GM04503 (cell line): ENCODE results near the gene CTR9.

ENCODE experiments used
- DNase-seq: peaks from one replicate; pipeline ENCODE4 v3.0.0-alpha.2; 2012; ENCODE audit warnings: low read depth

The CTR9 gene

DNA sequence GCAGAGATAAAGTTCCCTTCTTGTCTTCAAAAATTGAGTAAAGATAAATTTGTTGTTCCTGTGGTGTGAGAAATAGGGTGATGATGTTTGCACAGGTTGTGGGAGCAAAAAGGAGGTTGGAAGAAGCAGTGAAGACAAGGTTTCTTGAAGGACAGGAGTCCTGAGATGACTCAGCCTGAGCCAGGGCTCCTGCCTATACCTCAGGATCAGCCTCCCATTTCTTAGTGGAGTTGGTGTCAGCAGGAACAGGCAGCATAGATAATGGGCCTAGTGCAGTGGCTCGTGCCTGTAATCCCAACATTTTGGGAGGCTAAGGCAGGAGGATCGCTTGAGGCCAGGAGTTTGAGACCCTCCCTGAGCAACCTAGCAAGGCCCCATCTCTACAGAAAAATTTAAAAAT, 29.0 kb downstream of the CTR9 start:
- no peak for DNase-seq

GRCh38 chr11:10784232-10785145, 33.4 kb downstream of the CTR9 start:
- DNase-seq, result no peak

GRCh38 chr11:10785146-10785474, 34.1 kb downstream of the CTR9 start:
- no peak for DNase-seq

- DNase-seq, result no peak
These were observed 35.4 kb downstream of the CTR9 start for GRCh38 chr11:10786451-10786850.

- DNase-seq, result no peak
These were observed 41.5 kb downstream of the CTR9 start for GRCh38 chr11:10792385-10793068.

- DNase-seq, result no peak
These were observed 42.6 kb downstream of the CTR9 start for GRCh38 chr11:10793470-10794255.

- no peak for DNase-seq
These were observed 45.1 kb downstream of the CTR9 start for GRCh38 chr11:10796191-10796590.

- DNase-seq, result no peak
These were observed 46.0 kb downstream of the CTR9 start for GRCh38 chr11:10797001-10797400.

GRCh38 chr11:10797531-10797930, 46.5 kb downstream of the CTR9 start:
- no peak for DNase-seq

- DNase-seq, result no peak
These were observed 47.4 kb downstream of the CTR9 start for GRCh38 chr11:10798330-10798928.

GRCh38 chr11:10800292-10800691, 49.2 kb downstream of the CTR9 start:
- no peak for DNase-seq

- DNase-seq, result no peak
These were observed 52.6 kb downstream of the CTR9 start for GRCh38 chr11:10803676-10804075.

DNA sequence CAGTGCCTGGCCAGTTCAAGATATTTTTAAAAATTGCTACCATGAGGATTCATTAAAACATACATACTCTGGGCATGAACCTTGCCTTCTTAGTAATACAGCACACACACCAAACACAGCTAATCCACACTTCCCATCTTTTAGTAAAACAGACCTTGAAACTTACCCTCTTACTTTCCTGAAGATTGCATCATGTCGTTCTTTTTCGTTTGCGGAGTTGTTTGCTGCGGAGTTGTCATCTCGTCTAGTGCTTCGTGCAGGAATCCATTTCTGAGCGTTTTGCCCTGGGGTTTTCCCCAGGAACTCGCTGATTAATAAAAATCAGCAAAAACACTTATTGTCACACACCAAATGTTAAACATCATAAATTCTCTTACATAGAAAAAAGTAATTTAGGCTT, 54.7 kb downstream of the CTR9 start:
- no peak for DNase-seq

DNA sequence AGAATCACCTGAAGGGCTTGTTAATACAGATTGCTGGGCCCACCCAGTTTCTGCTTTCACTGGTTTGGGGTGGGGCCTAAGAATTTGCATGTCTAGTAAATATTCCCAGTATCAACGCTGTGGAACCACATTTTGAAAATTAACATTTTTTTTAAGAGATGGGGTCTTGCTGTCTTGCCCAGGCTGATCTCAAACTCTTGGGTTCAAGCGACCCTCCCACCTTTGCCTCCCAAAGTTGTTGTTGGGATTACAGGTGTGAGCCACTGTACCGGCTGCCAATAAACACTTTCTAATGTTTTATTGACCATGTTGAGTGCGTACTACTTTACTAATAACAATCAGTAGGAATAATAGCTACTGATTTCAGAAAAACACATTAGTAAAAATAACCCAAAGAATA, 55.2 kb downstream of the CTR9 start:
- DNase-seq, result no peak

DNA sequence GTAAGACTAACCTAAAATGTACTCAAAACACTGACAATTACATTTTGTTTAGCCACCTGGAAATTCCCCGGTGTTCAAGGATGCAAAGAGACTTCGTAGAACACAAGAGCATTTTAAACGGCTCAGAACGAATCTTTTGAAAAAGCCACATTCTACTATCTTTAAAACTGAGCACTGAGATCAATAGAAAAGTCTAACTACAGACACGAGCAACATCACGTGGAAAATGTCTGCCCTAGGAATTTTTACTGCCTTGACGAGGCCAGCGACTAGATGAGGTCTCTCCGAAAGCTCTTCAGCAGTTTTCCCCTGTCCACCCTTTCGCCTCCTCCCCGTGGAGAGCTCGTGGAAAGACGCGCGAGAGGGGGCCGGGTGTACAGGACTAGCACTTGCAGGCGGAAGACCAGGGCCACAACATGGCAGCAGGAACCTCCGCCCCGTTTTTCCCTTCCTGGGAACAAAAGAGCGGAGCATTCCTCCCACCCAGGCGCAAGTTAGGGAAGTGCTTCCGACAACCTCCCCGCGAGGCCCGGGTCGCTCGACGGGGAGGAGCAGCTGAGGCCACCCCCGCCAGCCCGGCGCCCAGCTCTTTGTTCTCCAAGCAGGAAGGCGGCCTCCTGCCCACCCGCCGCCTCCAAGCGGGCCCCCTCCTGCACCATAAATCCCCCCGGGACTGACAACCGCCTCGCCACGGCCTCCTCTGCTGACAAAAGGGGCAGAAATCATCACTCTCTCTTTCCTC, 56.6 kb downstream of the CTR9 start:
- peak; percentile 21 for DNase-seq

DNA sequence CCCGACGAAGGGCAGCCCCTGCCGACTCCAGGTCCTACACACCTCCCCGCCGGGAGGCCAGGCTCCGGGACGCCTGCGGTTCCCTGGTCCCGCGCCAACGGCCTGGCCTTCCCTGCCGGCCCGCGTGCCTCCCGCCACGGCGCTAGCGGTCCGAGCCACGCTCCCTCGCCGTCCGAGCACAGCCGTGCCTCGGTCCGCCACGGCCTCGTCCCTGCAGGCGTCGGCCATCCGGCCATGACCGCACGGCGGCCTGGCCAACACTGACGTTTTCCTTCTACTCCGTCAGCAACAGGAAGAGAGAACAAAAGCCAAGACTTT, 57.1 kb downstream of the CTR9 start:
- DNase-seq, result no peak

GRCh38 chr11:10808553-10809372, 57.7 kb downstream of the CTR9 start, which contains the start of gene EIF4G2:
TSS of gene EIF4G2 (minus strand) at chr11:10808926.
- peak; percentile 93 for DNase-seq

DNA sequence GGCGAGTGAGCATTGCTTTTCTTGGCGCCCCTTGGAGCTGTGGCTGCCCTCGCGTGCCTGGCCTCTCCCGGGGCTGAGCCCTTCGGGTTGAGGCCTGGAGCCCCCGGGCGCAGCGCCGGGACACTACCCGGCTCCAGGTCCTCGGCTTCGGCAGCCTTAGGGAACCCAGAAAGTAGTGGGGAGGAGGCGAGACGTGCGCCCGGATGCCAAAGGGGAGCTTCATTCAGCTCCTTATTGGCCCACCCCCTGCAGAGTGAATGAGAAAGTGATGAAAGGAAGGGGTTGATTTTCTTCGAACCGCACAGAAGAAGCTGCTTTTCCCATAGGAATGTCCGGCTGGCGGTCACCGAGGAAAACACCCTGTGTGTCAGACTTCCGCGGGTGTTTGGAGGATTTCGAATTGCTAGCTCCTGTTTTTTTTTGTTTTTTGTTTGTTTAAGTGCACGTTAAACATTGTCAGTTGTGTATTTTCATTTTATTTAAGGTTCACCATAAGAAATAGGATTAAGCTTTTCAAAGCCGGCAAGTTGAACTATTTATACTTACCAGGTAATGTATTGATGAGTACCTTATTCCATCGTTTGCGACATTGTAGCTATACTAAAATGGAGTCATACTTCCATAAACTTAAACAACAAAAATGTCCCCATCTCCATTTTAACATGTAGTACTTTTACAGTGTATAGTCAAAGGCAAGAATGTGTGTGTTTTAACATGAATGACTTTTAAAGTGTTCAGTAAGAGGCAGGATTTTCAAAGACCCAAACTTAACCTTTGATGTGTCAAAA, 58.5 kb downstream of the CTR9 start:
- DNase-seq, result peak; percentile 55

DNA sequence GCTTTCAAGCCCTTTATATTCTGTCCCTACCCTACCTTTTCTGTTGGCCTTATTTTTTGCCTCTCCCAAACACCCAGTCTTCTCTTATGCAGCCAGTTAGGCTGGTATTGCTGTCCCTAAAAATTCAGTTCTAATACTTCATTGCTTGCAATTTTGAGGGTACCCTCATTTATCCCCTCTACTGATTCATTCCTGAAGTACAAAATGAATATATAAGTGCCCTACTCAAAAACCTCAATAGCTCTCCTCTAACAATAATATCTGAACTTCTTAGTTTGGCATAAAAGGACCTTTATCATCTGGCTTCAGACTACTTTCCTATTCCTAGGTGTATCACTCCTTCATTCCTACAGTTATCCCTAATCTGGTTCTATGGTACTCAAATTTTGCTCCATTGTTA, 62.9 kb downstream of the CTR9 start:
- DNase-seq, result no peak

GRCh38 chr11:10818594-10818993, 67.5 kb downstream of the CTR9 start:
- DNase-seq, result peak; percentile 90
